GM18498 (cell line): ENCODE measurements around the gene LY6G6C.
A peak's percentile ranks its signal among the peaks of the same experiment; 100 is the strongest.

Experiments used
- ATAC-seq: cut with Tn5 transposase; IDR thresholded peaks from one replicate; pipeline ENCODE4 v1.9.1; 2021; ENCODE audit warnings: mild to moderate bottlenecking, moderate library complexity; ENCODE audit not compliant: unreplicated experiment

LY6G6C gene

DNA sequence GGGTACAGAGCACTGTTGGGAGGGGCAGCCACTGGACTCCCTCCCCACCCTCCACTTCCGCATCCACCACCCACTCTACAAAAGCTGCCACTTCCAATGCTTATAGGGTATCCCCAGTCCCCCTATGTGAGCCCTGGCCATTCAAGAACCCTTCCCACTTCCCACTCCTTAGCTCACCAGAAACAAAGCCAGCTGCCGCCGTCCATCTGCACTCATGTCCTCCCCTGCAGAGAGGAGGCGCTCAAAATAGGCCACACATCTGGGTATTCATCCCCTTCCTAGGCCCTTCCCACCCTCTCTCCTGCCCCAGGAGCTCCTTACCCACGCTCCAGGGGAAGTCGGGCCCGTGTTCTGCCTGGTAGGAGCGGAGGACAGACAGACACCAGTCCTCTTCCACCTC lies 34.2 kb downstream of the LY6G6C start:
- ATAC-seq = no peak

DNA sequence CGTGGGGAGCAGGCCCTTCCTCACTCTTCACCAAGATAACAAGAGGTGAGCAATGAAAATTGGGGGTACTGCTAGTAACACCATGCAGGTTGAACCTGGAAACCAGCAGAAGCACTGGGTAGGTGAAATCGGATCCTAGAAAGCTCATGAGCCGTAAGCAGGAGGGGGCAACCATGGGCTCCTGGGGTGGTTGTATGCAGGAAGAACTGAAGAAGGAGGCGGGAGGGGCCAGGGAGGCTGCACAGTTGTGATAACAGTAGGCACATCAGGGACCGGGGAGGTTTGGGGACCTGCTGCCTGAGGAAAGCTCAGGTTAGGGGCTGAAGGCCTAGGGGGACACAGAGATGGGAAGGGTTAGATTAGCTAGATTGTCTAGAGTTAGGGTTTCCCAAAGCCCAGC lies 35.1 kb downstream of the LY6G6C start:
- no peak for ATAC-seq

DNA sequence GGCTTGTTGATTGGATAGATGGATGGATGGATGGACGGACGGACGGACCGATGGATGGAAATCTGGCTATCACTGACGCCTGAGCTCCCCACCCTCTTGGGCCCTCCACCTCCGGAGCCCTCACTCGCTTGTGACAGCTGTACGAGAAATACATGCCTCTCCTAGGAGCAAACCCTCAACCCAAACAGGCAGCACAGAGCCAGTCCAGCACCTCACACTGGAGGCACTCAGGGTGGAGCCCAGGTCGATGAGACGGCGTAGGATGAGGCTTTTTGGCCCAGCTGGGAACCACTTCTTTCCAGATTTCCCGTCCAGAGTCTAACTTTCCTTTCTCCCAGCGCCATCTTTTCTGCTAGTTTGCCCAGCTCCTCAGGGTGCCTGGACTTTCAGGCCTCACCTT lies 38.0 kb downstream of the LY6G6C start:
- ATAC-seq = no peak

DNA sequence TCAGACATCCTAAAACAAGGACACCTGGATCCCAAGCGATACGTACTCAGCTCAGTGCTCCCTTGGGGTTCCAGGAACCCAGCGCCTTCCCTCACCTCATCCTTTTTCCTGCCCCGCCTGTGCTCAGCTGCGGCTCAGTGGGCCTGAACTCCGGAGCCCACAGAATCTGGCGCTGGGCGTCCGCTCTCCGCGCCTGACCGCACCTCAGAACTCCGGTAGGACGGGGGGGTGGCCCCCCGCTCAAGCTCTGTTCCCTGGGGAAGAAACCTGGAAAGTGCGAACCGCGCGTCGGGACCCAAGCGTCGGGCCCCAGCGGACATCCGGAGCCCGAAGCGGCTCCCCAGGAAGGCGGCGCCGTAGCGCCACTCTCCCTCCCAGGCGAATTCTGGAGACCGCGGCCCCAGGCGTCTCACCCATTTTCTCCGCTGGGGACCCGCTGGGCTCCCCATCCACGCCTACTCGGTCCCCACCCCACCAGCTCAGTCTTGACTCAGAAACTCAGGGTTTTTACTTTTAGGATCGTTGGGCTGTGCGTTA lies 40.3 kb downstream of the LY6G6C start:
- peak; percentile 34 for ATAC-seq

DNA sequence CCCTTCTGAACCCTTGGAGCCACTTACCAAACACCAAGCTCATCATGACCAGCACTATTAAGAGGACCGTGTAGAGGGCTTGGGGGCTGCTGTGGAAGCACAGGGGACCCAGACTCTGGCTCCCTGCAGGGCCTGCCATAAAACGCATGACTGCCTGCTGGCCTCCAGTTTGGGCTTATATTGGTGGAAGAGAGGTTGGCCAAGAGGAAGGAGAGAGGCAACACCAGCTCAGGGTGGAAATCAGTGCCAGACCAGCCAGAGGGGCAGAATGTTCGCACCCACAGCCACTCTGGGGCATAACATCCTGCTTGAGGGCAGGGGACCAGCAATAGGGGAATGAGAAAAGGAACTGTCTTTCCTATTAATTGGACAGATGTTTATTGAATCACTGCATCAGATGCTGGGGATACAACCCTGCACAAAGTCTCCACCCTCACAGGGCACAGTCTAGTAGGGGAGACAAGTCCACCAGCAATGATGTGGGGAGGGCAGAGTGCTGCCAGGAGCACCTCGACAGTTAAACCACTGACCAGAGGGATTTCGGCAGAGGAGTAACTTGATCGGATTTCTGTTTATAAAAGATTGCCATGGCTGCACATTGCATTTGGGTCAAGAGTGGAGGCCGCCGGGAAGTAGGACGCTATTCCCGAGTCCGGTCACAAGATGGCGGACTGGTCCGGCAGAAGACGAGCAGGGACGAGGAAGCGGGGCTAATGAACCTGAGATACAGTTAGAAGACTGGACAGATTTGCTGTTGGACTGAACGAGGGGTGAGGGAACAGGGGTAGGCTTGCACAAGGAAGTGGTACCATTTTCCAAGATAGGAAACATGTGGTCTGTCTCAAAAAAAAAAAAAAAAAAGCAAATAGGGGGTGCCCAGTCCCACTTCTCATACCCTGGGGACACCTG lies 41.1 kb downstream of the LY6G6C start, which contains the start of gene LY6G5C:
LY6G5C (minus strand) TSS at position 842 of the 909 bp plus-strand sequence; CDS start at position 148, 694 bp downstream.
- ATAC-seq = peak; percentile 52

DNA sequence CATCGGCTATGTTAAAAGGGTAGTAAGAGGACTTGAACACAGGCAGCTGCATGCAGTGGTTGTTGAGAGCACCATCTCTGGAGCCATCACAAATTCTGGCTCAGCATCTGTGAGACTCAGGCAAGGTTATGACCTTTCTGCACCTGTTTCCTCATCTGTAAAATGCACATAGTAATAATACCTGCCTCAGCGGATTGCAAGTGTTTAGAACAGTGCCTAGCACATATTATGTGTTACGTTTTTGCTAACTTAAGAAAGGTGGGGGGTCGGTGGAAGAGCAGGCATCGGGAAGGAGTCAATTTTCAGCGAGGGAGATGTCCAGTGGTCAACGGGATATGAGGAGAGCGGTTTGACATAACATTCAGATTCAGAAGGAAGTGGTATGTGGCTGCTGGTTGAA lies 43.6 kb downstream of the LY6G6C start:
- no peak for ATAC-seq

DNA sequence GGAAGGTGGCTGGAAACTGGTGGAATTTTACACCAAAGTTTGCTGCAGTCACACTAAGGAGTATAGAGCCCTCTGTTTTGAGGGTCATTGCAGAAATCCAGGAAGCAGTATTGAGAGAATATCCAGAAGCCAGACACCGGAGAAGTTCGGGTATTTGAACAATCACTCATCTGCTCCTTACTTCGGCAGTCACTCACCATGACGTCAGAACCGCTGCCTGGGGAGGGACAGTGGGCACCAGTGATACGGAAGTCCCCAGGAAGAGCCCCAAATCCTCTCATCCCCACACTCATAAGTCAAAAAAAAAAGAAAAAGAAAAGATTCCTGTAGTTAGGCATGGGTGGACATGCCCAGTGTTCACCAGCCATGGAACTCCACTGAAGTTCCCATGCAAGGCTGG lies 44.6 kb downstream of the LY6G6C start:
- no peak for ATAC-seq

DNA sequence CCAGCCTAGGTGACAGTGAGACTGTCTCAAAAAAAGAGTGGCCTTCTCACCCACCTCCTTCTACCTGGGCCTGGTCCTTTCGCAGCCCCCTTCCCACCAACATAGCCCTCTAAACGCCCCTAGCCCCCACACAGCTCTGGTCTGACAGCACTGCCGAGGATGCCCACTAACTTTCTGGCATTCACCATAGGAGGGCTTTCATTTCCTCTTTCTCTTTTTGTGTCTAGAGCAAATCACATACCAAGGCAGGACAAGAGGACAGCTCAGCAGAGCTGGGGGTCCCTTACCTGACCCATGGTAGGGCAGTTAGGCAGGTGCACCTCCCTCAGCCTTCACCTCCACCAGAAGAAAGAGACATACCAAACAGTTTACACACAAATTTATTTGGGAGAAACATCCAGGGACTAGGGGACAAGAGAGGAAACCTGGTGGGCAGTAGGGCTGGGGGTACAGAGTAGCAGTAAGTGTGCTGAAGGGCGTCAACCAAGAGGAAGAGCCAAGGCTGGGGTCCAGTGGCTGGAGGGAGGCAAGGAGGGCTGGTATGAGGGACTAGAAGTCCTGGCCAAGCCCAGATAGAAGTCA lies 45.1 kb downstream of the LY6G6C start:
- no peak for ATAC-seq

DNA sequence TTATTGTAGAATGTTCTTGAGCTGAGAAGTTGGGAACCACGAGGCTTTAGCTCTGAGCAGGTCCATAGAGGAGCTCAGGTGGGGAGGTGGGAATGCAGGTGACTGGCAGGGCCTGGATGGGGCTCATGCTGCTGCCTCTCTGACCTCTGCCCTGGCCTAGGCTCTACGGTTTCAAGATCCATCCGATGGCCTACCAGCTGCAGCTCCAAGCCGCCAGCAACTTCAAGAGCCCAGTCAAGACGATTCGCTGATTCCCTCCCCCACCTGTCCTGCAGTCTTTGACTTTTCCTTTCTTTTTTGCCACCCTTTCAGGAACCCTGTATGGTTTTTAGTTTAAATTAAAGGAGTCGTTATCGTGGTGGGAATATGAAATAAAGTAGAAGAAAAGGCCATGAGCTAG lies 51.9 kb downstream of the LY6G6C start, which contains the start of gene LY6G5B:
LY6G5B (plus strand) TSS at position 301 of the 400 bp plus-strand sequence. CDS start 975 bp downstream, outside the sequence.
- ATAC-seq = no peak
